Measurements from ENCODE around the gene GFI1.

The GFI1 gene

DNA sequence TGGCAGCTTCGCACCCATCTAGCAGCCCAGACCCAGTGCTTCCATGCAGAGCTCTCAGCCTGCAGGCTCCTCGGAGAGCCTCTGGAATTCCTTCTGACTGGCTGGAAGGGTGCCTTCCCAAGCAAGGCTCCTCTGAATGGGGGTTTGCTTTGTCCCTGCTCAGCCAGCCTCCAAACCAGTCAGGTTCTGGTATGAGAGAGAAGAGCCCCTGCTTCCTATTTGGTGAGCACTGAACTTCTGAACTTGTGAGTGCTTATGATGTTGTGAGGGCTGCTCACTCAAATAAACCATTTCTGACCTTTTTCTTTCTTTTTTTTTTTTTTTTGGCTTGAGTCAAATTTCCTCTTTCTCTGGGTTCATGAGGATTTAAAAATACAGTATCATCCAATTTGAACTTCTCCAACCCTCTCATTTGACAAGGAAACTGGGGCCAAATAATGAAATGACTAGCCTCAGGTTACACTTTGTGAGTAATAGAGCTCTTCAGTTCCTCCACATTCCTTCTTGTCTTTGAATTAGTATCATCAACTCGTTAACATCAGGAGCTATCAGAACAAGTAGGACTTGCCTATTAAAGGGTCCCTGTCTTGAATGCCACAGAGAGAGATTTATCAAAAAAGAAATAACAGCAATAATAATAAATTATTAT, 39.6 kb downstream of the GFI1 start:
- H2AFZ ChIP-seq (ENCODE audit: low read depth, low read length): no peak overlapping the region
- H3K27ac ChIP-seq (ENCODE audit: low read length): no peak overlapping the region
- H3K9me3 ChIP-seq (ENCODE audit: insufficient read depth, low read length): no peaks in the 10 kb centered on the region
- no peaks in the 10 kb centered on the region for H3K79me2 ChIP-seq (ENCODE audit: low read length)
- H3K36me3 ChIP-seq (replicated peaks; ENCODE audit: low read depth, low read length): no peaks in the 10 kb centered on the region
- H3K4me3 ChIP-seq (ENCODE audit: low read length): no peak overlapping the region
- no peaks in the 10 kb centered on the region for H3K4me1 ChIP-seq (ENCODE audit: low read length)
- no peak overlapping the region for H3K9ac ChIP-seq (ENCODE audit: low read length)
- no peaks in the 10 kb centered on the region for H4K20me1 ChIP-seq (ENCODE audit: insufficient read depth, low read length)
- TF ChIP-seq, protein P1, sequence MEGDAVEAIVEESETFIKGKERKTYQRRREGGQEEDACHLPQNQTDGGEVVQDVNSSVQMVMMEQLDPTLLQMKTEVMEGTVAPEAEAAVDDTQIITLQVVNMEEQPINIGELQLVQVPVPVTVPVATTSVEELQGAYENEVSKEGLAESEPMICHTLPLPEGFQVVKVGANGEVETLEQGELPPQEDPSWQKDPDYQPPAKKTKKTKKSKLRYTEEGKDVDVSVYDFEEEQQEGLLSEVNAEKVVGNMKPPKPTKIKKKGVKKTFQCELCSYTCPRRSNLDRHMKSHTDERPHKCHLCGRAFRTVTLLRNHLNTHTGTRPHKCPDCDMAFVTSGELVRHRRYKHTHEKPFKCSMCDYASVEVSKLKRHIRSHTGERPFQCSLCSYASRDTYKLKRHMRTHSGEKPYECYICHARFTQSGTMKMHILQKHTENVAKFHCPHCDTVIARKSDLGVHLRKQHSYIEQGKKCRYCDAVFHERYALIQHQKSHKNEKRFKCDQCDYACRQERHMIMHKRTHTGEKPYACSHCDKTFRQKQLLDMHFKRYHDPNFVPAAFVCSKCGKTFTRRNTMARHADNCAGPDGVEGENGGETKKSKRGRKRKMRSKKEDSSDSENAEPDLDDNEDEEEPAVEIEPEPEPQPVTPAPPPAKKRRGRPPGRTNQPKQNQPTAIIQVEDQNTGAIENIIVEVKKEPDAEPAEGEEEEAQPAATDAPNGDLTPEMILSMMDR (IDR thresholded peaks at IDR 0.05; ENCODE audit: low read depth, low read length): no peak
- TF ChIP-seq EZH2phosphoT487 (IDR thresholded peaks at IDR 0.05; ENCODE audit: low read depth): no peak
- H3K27me3 ChIP-seq (ENCODE audit: low read depth, low read length): no peaks in the 10 kb centered on the region
- H3K4me2 ChIP-seq (ENCODE audit: low read length): no peak overlapping the region

DNA sequence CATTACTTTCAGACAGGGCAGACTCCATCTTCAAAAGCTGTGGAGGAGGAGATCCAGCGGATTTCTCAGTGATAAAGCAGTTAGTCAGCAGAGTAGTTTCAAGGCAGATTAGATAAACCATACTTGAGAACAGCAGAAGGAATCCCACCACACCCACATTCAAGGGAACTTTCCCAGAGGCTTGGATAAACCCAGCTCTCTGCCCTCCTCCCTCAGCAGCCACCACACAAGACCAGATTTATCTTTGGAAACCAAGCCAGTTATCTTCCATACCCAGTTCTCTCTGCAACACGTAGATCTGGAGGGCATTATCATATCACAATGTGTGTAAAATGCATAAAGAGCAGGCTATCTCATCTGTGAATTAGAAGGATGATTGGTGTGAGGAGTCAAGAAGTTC, 40.2 kb downstream of the GFI1 start:
- H3K4me3 ChIP-seq (ENCODE audit: low read length): no peak overlapping the region
- H3K27me3 ChIP-seq (ENCODE audit: low read depth, low read length): no peaks in the 10 kb centered on the region
- no peak overlapping the region for H3K9ac ChIP-seq (ENCODE audit: low read length)
- H3K9me3 ChIP-seq (ENCODE audit: insufficient read depth, low read length): no peaks in the 10 kb centered on the region
- H2AFZ ChIP-seq (ENCODE audit: low read depth, low read length): no peak overlapping the region
- H3K4me1 ChIP-seq (ENCODE audit: low read length): no peaks in the 10 kb centered on the region
- H3K4me2 ChIP-seq (ENCODE audit: low read length): no peak overlapping the region
- no peak for TF ChIP-seq EZH2phosphoT487 (IDR thresholded peaks at IDR 0.05; ENCODE audit: low read depth)
- TF ChIP-seq, protein P1 (IDR thresholded peaks at IDR 0.05; ENCODE audit: low read depth, low read length): no peak
- H4K20me1 ChIP-seq (ENCODE audit: insufficient read depth, low read length): no peaks in the 10 kb centered on the region
- no peaks in the 10 kb centered on the region for H3K36me3 ChIP-seq (replicated peaks; ENCODE audit: low read depth, low read length)
- no peaks in the 10 kb centered on the region for H3K79me2 ChIP-seq (ENCODE audit: low read length)
- no peak overlapping the region for H3K27ac ChIP-seq (ENCODE audit: low read length)

DNA sequence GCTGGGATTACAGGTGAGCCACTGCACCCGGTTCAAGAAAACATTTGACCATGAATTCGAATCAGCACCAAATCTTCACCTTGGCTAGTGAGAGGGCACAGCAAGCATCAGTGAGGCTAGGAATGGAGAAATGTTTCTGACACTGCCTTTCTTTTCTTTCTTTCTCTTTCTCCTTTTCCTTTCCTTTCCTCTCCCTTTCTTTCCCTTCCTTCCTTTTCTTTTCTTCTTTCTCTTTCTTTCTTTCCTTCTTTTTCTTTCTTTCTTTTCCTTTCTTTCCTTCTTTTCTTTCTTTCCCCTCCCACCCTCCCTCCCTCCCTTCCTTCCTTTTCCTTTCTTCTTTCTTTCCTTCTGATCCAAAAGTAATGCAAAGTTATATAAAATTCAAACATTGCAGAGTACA, 40.9 kb downstream of the GFI1 start:
- Histone ChIP-seq H3K36me3 (replicated peaks; ENCODE audit: low read depth, low read length) (no peaks in the 10 kb centered on the region), H3K4me2 (ENCODE audit: low read length) (no peak overlapping the region), H2AFZ (ENCODE audit: low read depth, low read length) (no peak overlapping the region), H3K9me3 (ENCODE audit: insufficient read depth, low read length) (no peaks in the 10 kb centered on the region), H4K20me1 (ENCODE audit: insufficient read depth, low read length) (no peaks in the 10 kb centered on the region), H3K9ac (ENCODE audit: low read length) (no peak overlapping the region), H3K27me3 (ENCODE audit: low read depth, low read length) (no peaks in the 10 kb centered on the region), H3K4me1 (ENCODE audit: low read length) (no peaks in the 10 kb centered on the region), H3K27ac (ENCODE audit: low read length) (no peak overlapping the region), H3K4me3 (ENCODE audit: low read length) (no peak overlapping the region), H3K79me2 (ENCODE audit: low read length) (no peaks in the 10 kb centered on the region)
- TF ChIP-seq EZH2phosphoT487 (IDR thresholded peaks at IDR 0.05; ENCODE audit: low read depth): no peak
- TF ChIP-seq, protein P1 (IDR thresholded peaks at IDR 0.05; ENCODE audit: low read depth, low read length): no peak

DNA sequence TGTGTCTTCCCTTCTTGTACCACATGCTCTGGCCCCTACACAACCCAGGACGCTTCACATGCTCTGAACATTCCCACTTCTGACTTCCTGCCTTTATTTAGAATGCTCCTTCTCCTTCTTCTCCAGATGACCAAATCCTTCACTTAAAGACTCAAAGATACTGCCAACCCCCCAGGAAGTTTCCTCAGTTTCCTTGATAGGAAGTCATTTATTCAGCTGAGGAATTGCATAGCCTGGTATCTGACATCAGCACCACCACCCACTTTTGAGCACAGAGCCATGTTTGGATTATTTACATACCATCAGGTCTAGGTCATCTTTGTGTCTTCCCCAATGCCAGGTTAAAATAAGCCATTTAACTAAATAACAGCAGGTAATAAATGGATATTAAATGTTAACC, 42.4 kb downstream of the GFI1 start:
- no peaks in the 10 kb centered on the region for H3K9me3 ChIP-seq (ENCODE audit: insufficient read depth, low read length)
- H3K9ac ChIP-seq (ENCODE audit: low read length): no peak overlapping the region
- no peaks in the 10 kb centered on the region for H3K79me2 ChIP-seq (ENCODE audit: low read length)
- TF ChIP-seq EZH2phosphoT487 (IDR thresholded peaks at IDR 0.05; ENCODE audit: low read depth): no peak
- TF ChIP-seq, protein P1 (IDR thresholded peaks at IDR 0.05; ENCODE audit: low read depth, low read length): no peak
- H2AFZ ChIP-seq (ENCODE audit: low read depth, low read length): no peak overlapping the region
- H3K27ac ChIP-seq (ENCODE audit: low read length): no peak overlapping the region
- H3K36me3 ChIP-seq (replicated peaks; ENCODE audit: low read depth, low read length): no peaks in the 10 kb centered on the region
- no peak overlapping the region for H3K4me3 ChIP-seq (ENCODE audit: low read length)
- no peaks in the 10 kb centered on the region for H3K4me1 ChIP-seq (ENCODE audit: low read length)
- no peaks in the 10 kb centered on the region for H3K27me3 ChIP-seq (ENCODE audit: low read depth, low read length)
- no peaks in the 10 kb centered on the region for H4K20me1 ChIP-seq (ENCODE audit: insufficient read depth, low read length)
- H3K4me2 ChIP-seq (ENCODE audit: low read length): no peak overlapping the region

All from OCI-LY3 (cell line).